Natural killer cell (primary cell): ENCODE results near the gene LRRC8E. TPM values are rescaled to one million over a fixed set of nuclear protein-coding genes. Genes with fewer than 3 reads are reported as not detected.
A peak's percentile ranks its signal among the peaks of the same experiment; 100 is the strongest.

Experiments used
- ATAC-seq, 3 donors: fragments of 150-1000 bp in 2 of 3; fragments of 200-7000 bp in 1 of 3; cut with Tn5 transposase; 1 replicate in 1 of 3; 2 replicates in 2 of 3; pipeline ENCODE4 v1.10.0; 2021; ENCODE audit warnings: mild to moderate bottlenecking in 2 of 3, moderate library complexity in 2 of 3
- DNase-seq, 2 donors: peaks; one replicate each; pipeline versions ENCODE4 v3.0.0 to v3.0.0-alpha.2; 2013 to 2021; ENCODE audit warnings: mixed read lengths in 1 of 2
- H3K27ac ChIP-seq: one replicate; pipeline ENCODE4 v1.5.1; 2013; ENCODE audit warnings: mild to moderate bottlenecking, low read length
- H3K27me3 ChIP-seq: one replicate; pipeline ENCODE4 v1.6.1; 2013; ENCODE audit warnings: low read length; ENCODE audit not compliant: control insufficient read depth, insufficient read depth
- H3K36me3 ChIP-seq: one replicate; pipeline ENCODE4 v1.6.1; 2013; ENCODE audit warnings: low read length; ENCODE audit not compliant: control insufficient read depth, insufficient read depth
- H3K4me1 ChIP-seq: one replicate; pipeline ENCODE4 v1.6.1; 2013; ENCODE audit warnings: low read length; ENCODE audit not compliant: control insufficient read depth, insufficient read depth
- H3K4me3 ChIP-seq: one replicate; pipeline ENCODE4 v1.5.1; 2013; ENCODE audit warnings: low read length
- H3K9me3 ChIP-seq: one replicate; pipeline ENCODE4 v1.6.1; 2013; ENCODE audit warnings: low read length; ENCODE audit not compliant: control insufficient read depth, insufficient read depth
- H3K27ac Mint-ChIP-seq, 2 donors: one replicate each; pipeline ENCODE4 v1.8.0; 2022; ENCODE audit warnings: mild to moderate bottlenecking in 2 of 2, mixed read lengths in 2 of 2, moderate library complexity in 1 of 2
- H3K27me3 Mint-ChIP-seq, 2 donors: one replicate each; pipeline ENCODE4 v1.8.0; 2022; ENCODE audit warnings: low read depth in 2 of 2, mixed read lengths in 2 of 2
- H3K36me3 Mint-ChIP-seq: one replicate; pipeline ENCODE4 v1.8.0; 2022; ENCODE audit warnings: mixed read lengths
- H3K4me1 Mint-ChIP-seq, 2 donors: one replicate each; pipeline ENCODE4 v1.8.0; 2022; ENCODE audit warnings: mixed read lengths in 2 of 2
- H3K4me3 Mint-ChIP-seq: one replicate; pipeline ENCODE4 v1.8.0; 2022; ENCODE audit warnings: mild to moderate bottlenecking, moderate library complexity, mixed read lengths
- H3K9me3 Mint-ChIP-seq, 2 donors: one replicate each; pipeline ENCODE4 v1.8.0; 2022; ENCODE audit warnings: mixed read lengths in 2 of 2
- CTCF ChIP-seq: fragments of 200-600 bp; IDR thresholded peaks from one replicate; pipeline ENCODE4 v1.8.0; 2022; ENCODE audit warnings: antibody characterized with exemption
- WGBS: methylation state at CpG from one replicate; pipeline ENCODE4 v1.1.7; 2013; ENCODE audit warnings: missing lambda C conversion rate; ENCODE audit not compliant: insufficient coverage; 5-methylcytosine and 5-hydroxymethylcytosine counted together
- intact Hi-C: fragments of 100-400 bp; cut with micrococcal nuclease; formaldehyde crosslinking; loops from one replicate; pipeline ENCODE4 v1.14.2; 2022
- total RNA-seq, 4 donors: library from RNA; stranded (reverse); fragments of 120-200 nt in 1 of 4; gene quantifications; one replicate each; pipeline versions ENCODE4 v1.2.3 to v1.2.4, GENCODE V29; 2013 to 2022

LRRC8E gene
- total RNA-seq, 3 donors from 2014 or later (not counting 1 experiment from before 2014, with no cell fraction given): not detected

DNA sequence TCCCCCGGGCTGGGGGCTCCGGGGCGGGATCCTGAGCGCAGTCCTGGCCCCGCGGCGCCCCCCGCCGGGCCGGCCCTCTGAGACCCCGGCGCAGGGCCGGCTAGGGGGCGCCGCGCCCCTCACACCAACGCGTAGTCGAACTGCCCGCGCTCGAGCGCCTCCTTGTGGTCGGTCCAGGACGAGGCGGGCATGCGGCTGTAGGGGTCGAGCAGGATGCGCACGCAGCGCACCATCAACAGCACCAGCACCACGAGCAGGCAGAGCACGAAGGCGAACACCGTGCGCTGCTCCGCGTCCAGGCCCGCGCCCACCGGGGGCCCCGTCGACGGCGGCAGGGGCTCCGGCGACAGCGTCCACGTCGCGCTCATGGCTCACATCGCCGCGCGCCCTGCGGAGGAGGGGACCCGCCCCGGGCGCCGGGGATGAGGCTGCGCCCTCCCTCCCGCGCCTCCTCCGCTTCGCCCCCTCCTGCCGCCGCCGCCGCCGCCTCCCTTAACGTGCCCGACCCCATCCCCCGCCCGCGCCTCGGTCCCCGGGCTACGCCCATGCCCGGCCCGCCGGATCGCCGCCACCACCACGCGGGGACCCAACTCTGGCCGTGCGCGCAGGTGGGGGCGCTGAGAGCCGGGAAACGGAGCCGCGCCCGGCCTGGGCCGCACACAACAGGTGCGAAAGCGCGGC lies 37.0 kb downstream of the LRRC8E start:
- Histone ChIP-seq H3K27me3 (no peaks in the 10 kb centered on the region), H3K4me1 (peaks cover 35% of the 10 kb centered on the region), H3K36me3 (peaks cover 11% of the 10 kb centered on the region), H3K9me3 (no peaks in the 10 kb centered on the region), H3K27ac (no peak overlapping the region), H3K4me3 (no peak overlapping the region)
- ATAC-seq: peak; percentile 11 to 22 (median 16)
- H3K4me3 Mint-ChIP-seq: peak overlapping the region; percentile 85
- peak; percentile 83 for TF ChIP-seq CTCF
- no peaks in the 10 kb centered on the region for H3K36me3 Mint-ChIP-seq
- H3K4me1 Mint-ChIP-seq: peaks cover 7 to 35% of the 10 kb centered on the region in 2 donors
- H3K27me3 Mint-ChIP-seq: no peaks in the 10 kb centered on the region
- intact Hi-C loops: loop anchor here (1.0 kb wide), 1 partner anchor 72 kb away; no protein-coding TSS in a partner anchor
- under 1% methylated on average over 98 of the region's 98 CpGs for WGBS
- peak; percentile 80 to 91 for DNase-seq
- H3K9me3 Mint-ChIP-seq: no peaks in the 10 kb centered on the region
- H3K27ac Mint-ChIP-seq: peak overlapping the region in 1 of 2 donors; percentile 74

GRCh38 chr19:7926021-7926726 lies 37.9 kb downstream of the LRRC8E start, which contains the start of gene CTXN1:
Gene CTXN1, minus strand, starts transcription at chr19:7926135. Its CDS starts 597 bp downstream, at chr19:7925538.
- H3K4me3 Mint-ChIP-seq: peak within 1 kb of the TSS; percentile 85
- intact Hi-C loops: no loop called here
- ATAC-seq (peak; percentile 57 to 64 (median 61)), DNase-seq (peak; percentile 73 to 81)
- Histone ChIP-seq H3K4me3 (no peak within 1 kb of the TSS), H3K36me3 (peaks cover 17% of the 10 kb centered on the region), H3K9me3 (no peaks in the 10 kb centered on the region), H3K27ac (no peak within 1 kb of the TSS), H3K27me3 (no peaks in the 10 kb centered on the region), H3K4me1 (peaks cover 32% of the 10 kb centered on the region)
- no peak for TF ChIP-seq CTCF
- H3K4me1 Mint-ChIP-seq: peaks cover 2 to 29% of the 10 kb centered on the region in 2 donors
- no peaks in the 10 kb centered on the region for H3K27me3 Mint-ChIP-seq
- 18% methylated on average over 65 of the region's 65 CpGs for WGBS
- no peaks in the 10 kb centered on the region for H3K36me3 Mint-ChIP-seq
- H3K27ac Mint-ChIP-seq: peak within 1 kb of the TSS in 1 of 2 donors; percentile 74
- no peaks in the 10 kb centered on the region for H3K9me3 Mint-ChIP-seq

DNA sequence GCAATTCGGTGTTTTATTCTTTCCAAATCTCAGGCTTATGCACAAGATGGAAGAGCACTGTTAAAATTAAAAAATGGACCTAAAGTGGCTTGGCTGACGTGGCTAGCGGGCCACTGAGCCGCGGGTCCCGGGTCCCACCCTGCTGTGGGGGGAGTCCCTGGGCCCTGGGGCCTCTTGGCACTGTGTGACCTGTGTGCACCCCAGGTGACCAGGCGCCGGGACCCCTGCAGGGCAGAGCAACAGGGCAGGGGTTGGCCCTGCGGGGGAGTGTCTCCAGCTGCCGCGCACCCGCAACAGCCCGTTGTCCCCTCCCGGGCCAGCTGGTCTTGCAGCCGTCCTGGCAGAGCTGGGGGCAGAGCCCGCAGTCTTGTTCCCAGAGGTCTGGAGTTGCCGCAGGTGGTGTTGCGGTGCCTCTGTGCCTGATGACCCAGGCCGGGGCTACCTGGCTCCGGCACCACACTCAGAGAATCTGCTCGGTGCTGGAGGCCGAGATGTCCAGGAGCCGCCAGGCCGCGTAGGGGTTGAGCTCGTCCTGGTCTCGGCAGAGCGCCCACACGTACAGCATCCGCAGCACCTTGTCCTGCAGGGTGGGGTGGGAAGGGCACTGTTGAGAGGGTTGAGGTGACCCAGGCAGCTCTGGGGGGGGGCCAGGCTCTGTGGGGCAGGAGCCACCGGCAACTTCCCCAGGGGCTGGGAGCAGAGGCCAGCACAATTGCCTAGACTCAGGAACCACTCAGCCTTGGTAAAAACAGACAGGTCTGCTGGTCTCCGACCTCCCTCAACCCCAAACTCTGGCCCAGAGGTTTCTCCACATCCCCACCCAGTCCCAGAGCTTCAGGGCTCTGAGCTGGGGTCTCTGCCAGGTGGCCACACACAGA lies 38.7 kb downstream of the LRRC8E start:
- peaks cover 24% of the 10 kb centered on the region for H3K36me3 ChIP-seq
- no peak overlapping the region for H3K4me3 ChIP-seq
- H3K27ac ChIP-seq: no peak overlapping the region
- peaks cover 24% of the 10 kb centered on the region for H3K4me1 ChIP-seq
- intact Hi-C loops: no loop called here
- no peaks in the 10 kb centered on the region for H3K27me3 ChIP-seq
- DNase-seq (no peak), ATAC-seq (no peak)
- Mint-ChIP-seq H3K27ac (peak overlapping the region in 1 of 2 donors; percentile 24), H3K27me3 (no peaks in the 10 kb centered on the region), H3K36me3 (no peaks in the 10 kb centered on the region), H3K4me3 (peak overlapping the region; percentile 72), H3K4me1 (peaks cover 0 to 25% of the 10 kb centered on the region in 2 donors), H3K9me3 (no peaks in the 10 kb centered on the region)
- 94% methylated on average over 32 of the region's 32 CpGs for WGBS
- TF ChIP-seq CTCF: no peak
- no peaks in the 10 kb centered on the region for H3K9me3 ChIP-seq
